HepG2 (cell line): ENCODE data around the gene NAPB. TPM values are rescaled to one million over a fixed set of nuclear protein-coding genes. Genes with fewer than 3 reads are reported as not detected.

Source experiments
- CENPX ChIP-seq: sonication (generic); formaldehyde crosslinking; IDR thresholded peaks from 2 replicates; pipeline ENCODE4 v1.9.0; 2021; ENCODE audit warnings: mild to moderate bottlenecking, missing genetic modification reagents, moderate library complexity
- GMEB2 ChIP-seq: IDR thresholded peaks from 2 replicates; pipeline ENCODE4 v1.6.1; 2016; ENCODE audit warnings: missing biosample characterization, missing genetic modification reagents, low read depth
- KMT2A ChIP-seq: sonication (generic); formaldehyde crosslinking; IDR thresholded peaks from 2 replicates; pipeline ENCODE4 v1.4.0; 2020; ENCODE audit warnings: missing genetic modification reagents
- PAX8 ChIP-seq: sonication (generic); formaldehyde crosslinking; IDR thresholded peaks from 2 replicates; pipeline ENCODE4 v1.8.0; 2022; ENCODE audit warnings: mild to moderate bottlenecking, missing genetic modification reagents, borderline replicate concordance
- SKI ChIP-seq: fragments of 450-650 bp; IDR thresholded peaks from one replicate; pipeline ENCODE4 v1.6.1; 2018; ENCODE audit warnings: mild to moderate bottlenecking; ENCODE audit not compliant: partially characterized antibody
- ZBTB21 ChIP-seq: sonication (generic); formaldehyde crosslinking; IDR thresholded peaks from 2 replicates; pipeline ENCODE4 v1.4.0; 2020; ENCODE audit warnings: missing genetic modification reagents
- ZNF34 ChIP-seq: sonication (generic); formaldehyde crosslinking; IDR thresholded peaks from 2 replicates; pipeline ENCODE4 v1.4.0; 2020; ENCODE audit warnings: mild to moderate bottlenecking, missing genetic modification reagents, borderline replicate concordance
- ZNF614 ChIP-seq: IDR thresholded peaks from 2 replicates; pipeline ENCODE4 v1.6.1; 2018; ENCODE audit warnings: missing biosample characterization, missing genetic modification reagents, inconsistent platforms, borderline replicate concordance
- polyA plus RNA-seq, 8 experiments: library from polyadenylated mRNA; depleted of rRNA in 3 of 8; stranded (reverse) in 7 of 8; unstranded in 1 of 8; fragments of >200 nt; fragmentation: Illumina TruSeq in 4 of 8; extraction: Trizol in 4 of 8; gene quantifications; 2 replicates each; pipeline versions ENCODE4 v1.2.1 to v1.2.3, GENCODE V29; 2011 to 2016; ENCODE audit warnings: low read depth in 4 of 8, missing spikeins in 1 of 8, mixed read lengths in 1 of 8; ENCODE audit not compliant: insufficient read depth in 1 of 8
- total RNA-seq, 5 experiments: library from RNA; depleted of rRNA; stranded (reverse); fragments of >200 nt; fragmentation: Illumina TruSeq; extraction: Trizol; gene quantifications; 2 replicates each; pipeline ENCODE4 v1.2.3, GENCODE V29; 2016; ENCODE audit warnings: low read depth in 1 of 5
- TF ChIP-seq, protein P1 (sequence below): sonication (generic); formaldehyde crosslinking; IDR thresholded peaks from one replicate; pipeline ENCODE4 v1.5.1; 2020; ENCODE audit warnings: mild to moderate bottlenecking, missing genetic modification reagents; ENCODE audit errors: not compliant biosample characterization

NAPB gene
- total and polyA plus RNA-seq, 2 of the 13 experiments (the other 11 are each of a cell fraction or from before 2014, with no cell fraction given), result 15.2 to 16.1 TPM

GRCh38 chr20:23415959-23416583, 5.2 kb downstream of the NAPB start (continued):
- TF ChIP-seq, protein P1, sequence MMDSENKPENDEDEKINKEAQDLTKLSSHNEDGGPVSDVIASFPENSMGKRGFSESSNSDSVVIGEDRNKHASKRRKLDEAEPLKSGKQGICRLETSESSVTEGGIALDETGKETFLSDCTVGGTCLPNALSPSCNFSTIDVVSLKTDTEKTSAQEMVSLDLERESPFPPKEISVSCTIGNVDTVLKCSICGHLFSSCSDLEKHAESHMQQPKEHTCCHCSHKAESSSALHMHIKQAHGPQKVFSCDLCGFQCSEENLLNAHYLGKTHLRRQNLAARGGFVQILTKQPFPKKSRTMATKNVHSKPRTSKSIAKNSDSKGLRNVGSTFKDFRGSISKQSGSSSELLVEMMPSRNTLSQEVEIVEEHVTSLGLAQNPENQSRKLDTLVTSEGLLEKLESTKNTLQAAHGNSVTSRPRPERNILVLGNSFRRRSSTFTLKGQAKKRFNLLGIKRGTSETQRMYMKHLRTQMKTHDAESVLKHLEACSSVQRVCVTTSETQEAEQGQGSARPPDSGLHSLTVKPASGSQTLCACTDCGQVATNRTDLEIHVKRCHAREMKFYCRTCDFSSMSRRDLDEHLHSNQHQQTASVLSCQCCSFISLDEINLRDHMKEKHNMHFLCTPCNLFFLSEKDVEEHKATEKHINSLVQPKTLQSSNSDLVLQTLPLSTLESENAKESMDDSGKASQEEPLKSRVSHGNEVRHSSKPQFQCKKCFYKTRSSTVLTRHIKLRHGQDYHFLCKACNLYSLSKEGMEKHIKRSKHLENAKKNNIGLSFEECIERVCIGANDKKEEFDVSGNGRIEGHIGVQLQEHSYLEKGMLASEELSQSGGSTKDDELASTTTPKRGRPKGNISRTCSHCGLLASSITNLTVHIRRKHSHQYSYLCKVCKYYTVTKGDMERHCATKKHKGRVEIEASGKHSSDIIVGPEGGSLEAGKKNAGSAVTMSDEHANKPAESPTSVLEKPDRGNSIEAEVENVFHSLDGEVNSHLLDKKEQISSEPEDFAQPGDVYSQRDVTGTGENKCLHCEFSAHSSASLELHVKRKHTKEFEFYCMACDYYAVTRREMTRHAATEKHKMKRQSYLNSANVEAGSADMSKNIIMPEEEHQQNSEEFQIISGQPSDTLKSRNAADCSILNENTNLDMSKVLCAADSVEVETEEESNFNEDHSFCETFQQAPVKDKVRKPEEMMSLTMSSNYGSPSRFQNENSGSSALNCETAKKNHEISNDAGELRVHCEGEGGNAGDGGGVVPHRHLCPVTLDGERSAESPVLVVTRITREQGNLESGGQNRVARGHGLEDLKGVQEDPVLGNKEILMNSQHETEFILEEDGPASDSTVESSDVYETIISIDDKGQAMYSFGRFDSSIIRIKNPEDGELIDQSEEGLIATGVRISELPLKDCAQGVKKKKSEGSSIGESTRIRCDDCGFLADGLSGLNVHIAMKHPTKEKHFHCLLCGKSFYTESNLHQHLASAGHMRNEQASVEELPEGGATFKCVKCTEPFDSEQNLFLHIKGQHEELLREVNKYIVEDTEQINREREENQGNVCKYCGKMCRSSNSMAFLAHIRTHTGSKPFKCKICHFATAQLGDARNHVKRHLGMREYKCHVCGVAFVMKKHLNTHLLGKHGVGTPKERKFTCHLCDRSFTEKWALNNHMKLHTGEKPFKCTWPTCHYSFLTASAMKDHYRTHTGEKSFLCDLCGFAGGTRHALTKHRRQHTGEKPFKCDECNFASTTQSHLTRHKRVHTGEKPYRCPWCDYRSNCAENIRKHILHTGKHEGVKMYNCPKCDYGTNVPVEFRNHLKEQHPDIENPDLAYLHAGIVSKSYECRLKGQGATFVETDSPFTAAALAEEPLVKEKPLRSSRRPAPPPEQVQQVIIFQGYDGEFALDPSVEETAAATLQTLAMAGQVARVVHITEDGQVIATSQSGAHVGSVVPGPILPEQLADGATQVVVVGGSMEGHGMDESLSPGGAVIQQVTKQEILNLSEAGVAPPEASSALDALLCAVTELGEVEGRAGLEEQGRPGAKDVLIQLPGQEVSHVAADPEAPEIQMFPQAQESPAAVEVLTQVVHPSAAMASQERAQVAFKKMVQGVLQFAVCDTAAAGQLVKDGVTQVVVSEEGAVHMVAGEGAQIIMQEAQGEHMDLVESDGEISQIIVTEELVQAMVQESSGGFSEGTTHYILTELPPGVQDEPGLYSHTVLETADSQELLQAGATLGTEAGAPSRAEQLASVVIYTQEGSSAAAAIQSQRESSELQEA (CRISPR knock-in tag), result no peak
- no peak for TF ChIP-seq PAX8 (CRISPR knock-in tag)
- TF ChIP-seq CENPX (CRISPR knock-in tag), result no peak
- no peak for TF ChIP-seq ZNF614 (CRISPR knock-in tag)
- TF ChIP-seq ZNF34 (CRISPR knock-in tag), result no peak
- TF ChIP-seq KMT2A, result no peak
- TF ChIP-seq ZBTB21, result no peak
- no peak for TF ChIP-seq SKI
- no peak for TF ChIP-seq GMEB2 (CRISPR knock-in tag)
- TF ChIP-seq, all 625 proteins: peak for 0
